WERI-Rb-1 (cell line): Measurements from ENCODE around the gene SLC4A11.

Experiments used
- DNase-seq: peaks from one replicate; pipeline ENCODE4 v3.0.0-alpha.2; 2020
- H3K27ac ChIP-seq: fragments of 250-450 bp; sonication (Bioruptor Pico); 2 replicates; pipeline ENCODE4 v1.5.1; 2020; ENCODE audit warnings: mild to moderate bottlenecking, moderate library complexity
- H3K27me3 ChIP-seq: fragments of 250-450 bp; sonication (Bioruptor Pico); 2 replicates; pipeline ENCODE4 v1.5.1; 2021; ENCODE audit warnings: mild to moderate bottlenecking, low read depth, moderate library complexity; ENCODE audit not compliant: insufficient read depth, severe bottlenecking
- H3K36me3 ChIP-seq: fragments of 250-450 bp; sonication (Bioruptor Pico); 2 replicates; pipeline ENCODE4 v1.5.1; 2020; ENCODE audit warnings: mild to moderate bottlenecking, moderate library complexity
- H3K4me3 ChIP-seq: 2 replicates; pipeline ENCODE4 v1.5.1; 2011; ENCODE audit warnings: low read depth, mild to moderate bottlenecking, control low read depth, low read length
- H3K9me3 ChIP-seq: fragments of 250-450 bp; sonication (Bioruptor Pico); 2 replicates; pipeline ENCODE4 v1.5.1; 2021; ENCODE audit warnings: mild to moderate bottlenecking, moderate library complexity; ENCODE audit not compliant: severe bottlenecking
- TF ChIP-seq, protein P1 (sequence below): IDR thresholded peaks from 2 replicates; pipeline ENCODE4 v1.5.1; 2011; ENCODE audit warnings: low read depth, mild to moderate bottlenecking, control low read depth, inconsistent platforms, low read length

Gene SLC4A11

GRCh38 chr20:3239026-3239866 is at the start of gene SLC4A11:
TSS of gene SLC4A11 (minus strand) at chr20:3239190. CDS start at chr20:3239137, 53 bp downstream.
- Histone ChIP-seq H3K9me3 (peaks cover 4% of the 10 kb centered on the region), H3K27ac (no peak within 1 kb of the TSS), H3K36me3 (no peaks in the 10 kb centered on the region), H3K27me3 (peaks cover 12% of the 10 kb centered on the region), H3K4me3 (peak within 1 kb of the TSS; percentile 59)
- peak; percentile 60 for DNase-seq
- TF ChIP-seq, protein P1, sequence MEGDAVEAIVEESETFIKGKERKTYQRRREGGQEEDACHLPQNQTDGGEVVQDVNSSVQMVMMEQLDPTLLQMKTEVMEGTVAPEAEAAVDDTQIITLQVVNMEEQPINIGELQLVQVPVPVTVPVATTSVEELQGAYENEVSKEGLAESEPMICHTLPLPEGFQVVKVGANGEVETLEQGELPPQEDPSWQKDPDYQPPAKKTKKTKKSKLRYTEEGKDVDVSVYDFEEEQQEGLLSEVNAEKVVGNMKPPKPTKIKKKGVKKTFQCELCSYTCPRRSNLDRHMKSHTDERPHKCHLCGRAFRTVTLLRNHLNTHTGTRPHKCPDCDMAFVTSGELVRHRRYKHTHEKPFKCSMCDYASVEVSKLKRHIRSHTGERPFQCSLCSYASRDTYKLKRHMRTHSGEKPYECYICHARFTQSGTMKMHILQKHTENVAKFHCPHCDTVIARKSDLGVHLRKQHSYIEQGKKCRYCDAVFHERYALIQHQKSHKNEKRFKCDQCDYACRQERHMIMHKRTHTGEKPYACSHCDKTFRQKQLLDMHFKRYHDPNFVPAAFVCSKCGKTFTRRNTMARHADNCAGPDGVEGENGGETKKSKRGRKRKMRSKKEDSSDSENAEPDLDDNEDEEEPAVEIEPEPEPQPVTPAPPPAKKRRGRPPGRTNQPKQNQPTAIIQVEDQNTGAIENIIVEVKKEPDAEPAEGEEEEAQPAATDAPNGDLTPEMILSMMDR: no peak

- TF ChIP-seq, protein P1: no peak
- Histone ChIP-seq H3K9me3 (no peaks in the 10 kb centered on the region), H3K4me3 (no peak overlapping the region), H3K27ac (no peak overlapping the region), H3K36me3 (peaks cover 5% of the 10 kb centered on the region), H3K27me3 (no peaks in the 10 kb centered on the region)
- DNase-seq: no peak
Measured at GRCh38 chr20:3283222-3283820, 44.3 kb upstream of the SLC4A11 start.

DNA sequence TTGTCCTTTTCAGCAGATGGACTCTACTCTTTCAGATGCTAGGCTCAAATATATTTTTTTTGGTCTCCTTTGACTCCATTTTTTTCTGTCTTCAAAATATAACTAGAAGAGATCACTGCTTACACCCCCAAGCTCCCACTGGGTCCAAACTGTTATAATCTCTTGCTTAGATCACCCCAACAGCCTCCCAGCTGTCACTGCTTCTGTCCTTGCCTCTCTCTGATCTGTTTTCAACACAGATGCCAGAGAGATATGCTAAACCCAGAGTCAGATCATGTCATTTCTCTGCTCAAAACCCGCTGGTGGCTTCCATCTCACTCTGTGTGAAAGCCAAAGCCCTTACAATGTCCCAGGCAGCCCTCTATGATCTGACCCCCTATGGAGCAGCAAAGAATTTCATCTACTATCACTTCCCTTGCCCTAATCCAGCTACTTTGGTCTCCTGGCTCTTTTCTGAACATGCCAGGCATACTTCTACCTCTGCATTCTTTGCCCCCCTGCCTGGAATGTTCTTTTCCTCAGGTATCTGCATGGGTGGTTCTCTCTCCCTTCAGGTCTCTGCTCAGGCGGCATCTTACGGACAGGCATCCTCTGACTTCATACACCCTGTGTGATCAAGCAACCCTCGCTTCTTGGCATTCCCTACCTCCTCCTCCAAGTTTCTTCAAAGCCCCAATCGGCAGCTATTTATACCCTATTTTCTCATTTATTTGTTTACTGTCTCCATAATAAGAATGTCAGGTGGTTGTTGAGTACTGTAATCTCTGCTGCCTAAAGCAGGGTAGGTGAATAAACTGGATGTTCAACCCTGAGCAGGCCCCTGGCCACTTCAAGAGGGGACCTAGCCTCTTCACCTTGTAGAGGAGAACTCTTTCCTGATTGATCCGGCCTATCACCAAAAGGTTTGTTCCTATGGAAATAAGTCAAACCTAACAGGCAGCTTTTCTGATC is 43.6 kb upstream of the SLC4A11 start:
- DNase-seq: no peak
- H3K27me3 ChIP-seq: no peaks in the 10 kb centered on the region
- peaks cover 5% of the 10 kb centered on the region for H3K36me3 ChIP-seq
- H3K27ac ChIP-seq: no peak overlapping the region
- no peaks in the 10 kb centered on the region for H3K9me3 ChIP-seq
- TF ChIP-seq, protein P1: no peak
- no peak overlapping the region for H3K4me3 ChIP-seq

GRCh38 chr20:3281437-3281836 is 42.4 kb upstream of the SLC4A11 start:
- Histone ChIP-seq H3K27me3 (no peaks in the 10 kb centered on the region), H3K27ac (no peak overlapping the region), H3K4me3 (no peak overlapping the region), H3K9me3 (no peaks in the 10 kb centered on the region), H3K36me3 (peaks cover 5% of the 10 kb centered on the region)
- TF ChIP-seq, protein P1: no peak
- no peak for DNase-seq

GRCh38 chr20:3279761-3280160 is 40.8 kb upstream of the SLC4A11 start:
- DNase-seq: no peak
- Histone ChIP-seq H3K4me3 (no peak overlapping the region), H3K27ac (no peak overlapping the region), H3K9me3 (no peaks in the 10 kb centered on the region), H3K27me3 (no peaks in the 10 kb centered on the region), H3K36me3 (peaks cover 5% of the 10 kb centered on the region)
- TF ChIP-seq, protein P1: no peak
